Activated T-cell treated with anti-CD3 and anti-CD28 coated beads, Interleukin-2, amount 50 U/mL, for 1 hour (primary cell): Measurements from ENCODE around the gene ANKS1B.
A peak's percentile ranks its signal among the peaks of the same experiment; 100 is the strongest.
"Not testable (repeated sequence)": the region's sequence is repeated elsewhere in the genome, so short reads cannot be mapped to it uniquely, and the experiment has no call there.

Experiments used
- DNase-seq: peaks from one replicate; pipeline ENCODE4 v3.0.0-alpha.2; 2020

Gene ANKS1B

GRCh38 chr12:98788396-98788795, 1196.3 kb downstream of the ANKS1B start:
- no peak for DNase-seq

- DNase-seq: no peak
These were observed 1198.1 kb downstream of the ANKS1B start for GRCh38 chr12:98786653-98787052.

GRCh38 chr12:98783420-98783819, 1201.3 kb downstream of the ANKS1B start:
- no peak for DNase-seq

- DNase-seq: no peak
These were observed 1204.5 kb downstream of the ANKS1B start for GRCh38 chr12:98780261-98780660.

- no peak for DNase-seq
These were observed 1211.9 kb downstream of the ANKS1B start for GRCh38 chr12:98772818-98773217.

- no peak for DNase-seq
These were observed 1212.7 kb downstream of the ANKS1B start for GRCh38 chr12:98771811-98772752.

GRCh38 chr12:98770230-98770629, 1214.5 kb downstream of the ANKS1B start:
- DNase-seq: no peak

GRCh38 chr12:98769068-98769467, 1215.7 kb downstream of the ANKS1B start:
- no peak for DNase-seq

GRCh38 chr12:98767248-98767647, 1217.5 kb downstream of the ANKS1B start:
- no peak for DNase-seq

GRCh38 chr12:98763656-98764055, 1221.1 kb downstream of the ANKS1B start:
- DNase-seq: no peak

- DNase-seq: no peak
These were observed 1226.4 kb downstream of the ANKS1B start for GRCh38 chr12:98758331-98758730.

GRCh38 chr12:98757455-98757854, 1227.3 kb downstream of the ANKS1B start:
- DNase-seq: no peak

- DNase-seq: not testable (repeated sequence)
These were observed 1228.9 kb downstream of the ANKS1B start for GRCh38 chr12:98755855-98756254.

GRCh38 chr12:98754095-98754494, 1230.6 kb downstream of the ANKS1B start:
- no peak for DNase-seq

- no peak for DNase-seq
These were observed 1232.0 kb downstream of the ANKS1B start for GRCh38 chr12:98752726-98753125.

GRCh38 chr12:98751580-98752115, 1233.1 kb downstream of the ANKS1B start:
- DNase-seq: no peak

GRCh38 chr12:98750511-98750910, 1234.2 kb downstream of the ANKS1B start:
- DNase-seq: no peak

- DNase-seq: no peak
These were observed 1236.3 kb downstream of the ANKS1B start for GRCh38 chr12:98748463-98748862.

GRCh38 chr12:98745578-98746391, 1239.0 kb downstream of the ANKS1B start:
- DNase-seq: peak; percentile 37

GRCh38 chr12:98744680-98745079, 1240.1 kb downstream of the ANKS1B start:
- no peak for DNase-seq

- no peak for DNase-seq
These were observed 1241.3 kb downstream of the ANKS1B start for GRCh38 chr12:98743362-98743953.

GRCh38 chr12:98741556-98742265, 1243.0 kb downstream of the ANKS1B start:
- DNase-seq: no peak

GRCh38 chr12:98741196-98741555, 1243.6 kb downstream of the ANKS1B start:
- DNase-seq: no peak
